A549 (cell line): ENCODE results near the gene TUBGCP3. TPM values are rescaled to one million over a fixed set of nuclear protein-coding genes. Genes with fewer than 3 reads are reported as not detected.

ENCODE experiments used
- ATAC-seq, 2 experiments: fragments of 200-7000 bp in 1 of 2; fragments of >200 bp in 1 of 2; cut with Nextera tagmentation in 1 of 2; cut with Tn5 transposase in 1 of 2; 3 replicates each; pipeline versions ENCODE4 v1.8.0 to v1.9.1; 2018 to 2020; ENCODE audit warnings: mild to moderate bottlenecking in 1 of 2, moderate library complexity in 1 of 2
- CTCF ChIA-PET: fragments of 300-600 bp; sonication (Branson Sonifier 250); formaldehyde crosslinking; extraction: SDS; loops from one replicate; lab custom pipeline; 2021; ENCODE audit warnings: antibody characterized with exemption, inconsistent platforms; lab: Yijun Ruan, JAX
- POLR2A ChIA-PET: fragments of 350-600 bp; formaldehyde crosslinking; extraction: SDS; loops from one replicate; lab custom pipeline; 2021; ENCODE audit warnings: antibody characterized with exemption, inconsistent platforms; lab: Yijun Ruan, JAX
- DNase-seq, 2 experiments: peaks; one replicate each; pipeline versions ENCODE4 v3.0.0 to v3.0.0-alpha.2; 2011 to 2016; ENCODE audit warnings: low read depth in 1 of 2, low spot score in 1 of 2
- FAIRE-seq: peaks from 2 replicates; lab custom pipeline; 2011; peaks lifted over from hg19 to GRCh38; lab: Jason Lieb, UNC
- H3K27ac ChIP-seq, 2 experiments: fragments of >200 bp; sonication (Bioruptor Twin); formaldehyde crosslinking; 3 replicates each; pipeline ENCODE4 v1.5.1; 2016 to 2017
- H3K4me1 ChIP-seq: fragments of >200 bp; sonication (Bioruptor Twin); formaldehyde crosslinking; 3 replicates; pipeline ENCODE4 v1.6.1; 2016
- H3K4me2 ChIP-seq: fragments of >200 bp; sonication (Bioruptor Twin); formaldehyde crosslinking; 3 replicates; pipeline ENCODE4 v1.6.1; 2016
- H3K4me3 ChIP-seq: fragments of >200 bp; sonication (Bioruptor Twin); formaldehyde crosslinking; 3 replicates; pipeline ENCODE4 v1.5.1; 2016
- H3K9me3 ChIP-seq: fragments of >200 bp; sonication (Bioruptor Twin); formaldehyde crosslinking; 3 replicates; pipeline ENCODE4 v1.6.1; 2016
- ATOH8 ChIP-seq: fragments of 250-450 bp; sonication (Bioruptor Pico); IDR thresholded peaks from 2 replicates; pipeline ENCODE4 v1.5.0; 2020; ENCODE audit warnings: low read depth, mild to moderate bottlenecking, moderate library complexity
- BHLHE40 ChIP-seq: IDR thresholded peaks from 2 replicates; pipeline ENCODE4 v1.6.1; 2012; ENCODE audit warnings: low read depth, low read length, inconsistent platforms
- HEYL ChIP-seq: fragments of 250-450 bp; sonication (Bioruptor Pico); IDR thresholded peaks from 2 replicates; pipeline ENCODE4 v1.8.0; 2021; ENCODE audit warnings: mild to moderate bottlenecking, moderate library complexity
- HOXA7 ChIP-seq: fragments of 250-450 bp; sonication (Bioruptor Pico); IDR thresholded peaks from 2 replicates; pipeline ENCODE4 v1.5.0; 2020; ENCODE audit warnings: mild to moderate bottlenecking, moderate library complexity
- HOXB13 ChIP-seq: fragments of 250-450 bp; sonication (Bioruptor Pico); IDR thresholded peaks from 2 replicates; pipeline ENCODE4 v1.5.0; 2020; ENCODE audit warnings: low read depth, mild to moderate bottlenecking, moderate library complexity
- HOXB5 ChIP-seq: fragments of 250-450 bp; sonication (Bioruptor Pico); IDR thresholded peaks from 2 replicates; pipeline ENCODE4 v1.5.0; 2020; ENCODE audit warnings: mild to moderate bottlenecking, moderate library complexity
- JUNB ChIP-seq: fragments of >200 bp; sonication (Bioruptor Twin); formaldehyde crosslinking; IDR thresholded peaks from 2 replicates; pipeline ENCODE4 v1.6.1; 2016
- KDM1A ChIP-seq: fragments of 200-600 bp; sonication (generic); IDR thresholded peaks from 2 replicates; pipeline ENCODE4 v1.6.1; 2016; ENCODE audit warnings: low read depth, mild to moderate bottlenecking
- MAFK ChIP-seq: fragments of 450-650 bp; IDR thresholded peaks from 2 replicates; pipeline ENCODE4 v1.6.1; 2014; ENCODE audit not compliant: partially characterized antibody
- MAX ChIP-seq: IDR thresholded peaks from 2 replicates; pipeline ENCODE4 v1.6.1; 2012
- MYC ChIP-seq: IDR thresholded peaks from 2 replicates; pipeline ENCODE4 v1.6.1; 2012; ENCODE audit warnings: mild to moderate bottlenecking, inconsistent platforms, low read length, improper control_type of control experiment, borderline replicate concordance
- RAD21 ChIP-seq, 2 experiments: fragments of >200 bp in 1 of 2; sonication (Bioruptor Twin) in 1 of 2; formaldehyde crosslinking in 1 of 2; IDR thresholded peaks in 1 of 2; conservative IDR thresholded peaks in 1 of 2; 2 replicates in 1 of 2; 3 replicates in 1 of 2; pipeline ENCODE4 v1.6.1; 2012 to 2018; ENCODE audit warnings: inconsistent platforms in 1 of 2
- RARB ChIP-seq: fragments of 250-450 bp; sonication (Bioruptor Pico); IDR thresholded peaks from 2 replicates; pipeline ENCODE4 v1.8.0; 2021; ENCODE audit warnings: mild to moderate bottlenecking, moderate library complexity
- RCOR1 ChIP-seq: fragments of 150-350 bp; IDR thresholded peaks from 2 replicates; pipeline ENCODE4 v1.6.1; 2014; ENCODE audit warnings: antibody characterized with exemption, low read length, low read depth
- WGBS: methylation state at CpG from one replicate; pipeline ENCODE4 v1.1.6; 2017; ENCODE audit errors: missing lambda C conversion rate; 5-methylcytosine and 5-hydroxymethylcytosine counted together
- polyA plus RNA-seq, 4 experiments: library from polyadenylated mRNA; depleted of rRNA in 3 of 4; stranded (reverse); fragments of >200 nt; fragmentation: RNase III in 1 of 4; extraction: RNeasy Plus Mini Kit Qiagen cat#74134 plus additional on column Dnase treatment in 1 of 4; gene quantifications; 2 replicates in 3 of 4; 3 replicates in 1 of 4; pipeline ENCODE4 v1.2.3, GENCODE V29; 2011 to 2017
- TF ChIP-seq, protein P1 (sequence below): fragments of 450-650 bp; IDR thresholded peaks from 2 replicates; pipeline ENCODE4 v1.6.1; 2014; ENCODE audit warnings: antibody characterized with exemption
- TF ChIP-seq, protein P2 (sequence below): fragments of >200 bp; sonication (Bioruptor Twin); formaldehyde crosslinking; IDR thresholded peaks from 3 replicates; pipeline ENCODE4 v1.6.1; 2016
- TF ChIP-seq, protein P3 (sequence below): IDR thresholded peaks from 2 replicates; pipeline ENCODE4 v1.6.1; 2012; ENCODE audit warnings: low read depth, borderline replicate concordance
- TF ChIP-seq, protein P4 (sequence below): fragments of >200 bp; sonication (Bioruptor Twin); formaldehyde crosslinking; IDR thresholded peaks from 3 replicates; pipeline ENCODE4 v1.5.1; 2016

The TUBGCP3 gene
- polyA plus RNA-seq, 2 of the 4 experiments (the other 2 are of a cell fraction): 15.9 to 21.3 TPM

GRCh38 chr13:112624602-112625430 is 36.9 kb upstream of the TUBGCP3 start (continued):
- no peak for TF ChIP-seq MAFK
- no peak for TF ChIP-seq RCOR1
- no peak for TF ChIP-seq RAD21 (conservative IDR thresholded peaks at IDR 0.05 in 1 of 2, IDR thresholded peaks at IDR 0.05 in 1 of 2)
- no peak for TF ChIP-seq HOXB13 (CRISPR knock-in tag)
- no peak for TF ChIP-seq JUNB
- no peak for TF ChIP-seq HOXB5 (CRISPR knock-in tag)

DNA sequence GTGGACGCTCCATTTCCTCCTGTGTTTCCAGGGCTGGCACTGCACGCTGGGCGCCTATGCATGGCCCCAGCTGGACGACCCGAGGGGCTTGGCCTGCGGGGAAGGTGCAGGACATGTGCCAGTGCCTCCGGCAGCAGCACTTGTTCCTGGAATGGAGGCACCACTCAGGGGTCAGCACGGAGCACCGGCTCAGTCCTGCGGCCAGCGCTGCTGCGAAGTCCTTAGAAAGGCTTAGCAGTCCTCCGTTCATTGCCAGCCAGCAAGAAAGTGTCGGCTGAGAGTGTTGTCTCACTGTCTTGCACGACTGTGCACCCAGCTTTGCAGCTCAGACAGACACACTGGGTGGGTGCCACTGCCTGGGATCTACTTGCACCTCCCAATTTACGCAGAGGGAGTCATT is 36.1 kb upstream of the TUBGCP3 start:
- 70% methylated on average over 12 of the region's 16 CpGs for WGBS
- Histone ChIP-seq H3K27ac (no peak overlapping the region), H3K4me3 (no peak overlapping the region), H3K4me1 (no peaks in the 10 kb centered on the region)
- POLR2A ChIA-PET: no interaction called here
- FAIRE-seq: no peak
- TF ChIP-seq, protein P1, sequence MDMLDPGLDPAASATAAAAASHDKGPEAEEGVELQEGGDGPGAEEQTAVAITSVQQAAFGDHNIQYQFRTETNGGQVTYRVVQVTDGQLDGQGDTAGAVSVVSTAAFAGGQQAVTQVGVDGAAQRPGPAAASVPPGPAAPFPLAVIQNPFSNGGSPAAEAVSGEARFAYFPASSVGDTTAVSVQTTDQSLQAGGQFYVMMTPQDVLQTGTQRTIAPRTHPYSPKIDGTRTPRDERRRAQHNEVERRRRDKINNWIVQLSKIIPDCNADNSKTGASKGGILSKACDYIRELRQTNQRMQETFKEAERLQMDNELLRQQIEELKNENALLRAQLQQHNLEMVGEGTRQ: no peak
- TF ChIP-seq HOXA7 (CRISPR knock-in tag) (no peak), MYC (no peak), ATOH8 (no peak), HEYL (no peak), MAX (no peak), BHLHE40 (no peak), KDM1A (no peak), RARB (CRISPR knock-in tag) (no peak)
- TF ChIP-seq, protein P2, sequence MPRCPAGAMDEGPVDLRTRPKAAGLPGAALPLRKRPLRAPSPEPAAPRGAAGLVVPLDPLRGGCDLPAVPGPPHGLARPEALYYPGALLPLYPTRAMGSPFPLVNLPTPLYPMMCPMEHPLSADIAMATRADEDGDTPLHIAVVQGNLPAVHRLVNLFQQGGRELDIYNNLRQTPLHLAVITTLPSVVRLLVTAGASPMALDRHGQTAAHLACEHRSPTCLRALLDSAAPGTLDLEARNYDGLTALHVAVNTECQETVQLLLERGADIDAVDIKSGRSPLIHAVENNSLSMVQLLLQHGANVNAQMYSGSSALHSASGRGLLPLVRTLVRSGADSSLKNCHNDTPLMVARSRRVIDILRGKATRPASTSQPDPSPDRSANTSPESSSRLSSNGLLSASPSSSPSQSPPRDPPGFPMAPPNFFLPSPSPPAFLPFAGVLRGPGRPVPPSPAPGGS: no peak
- TF ChIP-seq, protein P3, sequence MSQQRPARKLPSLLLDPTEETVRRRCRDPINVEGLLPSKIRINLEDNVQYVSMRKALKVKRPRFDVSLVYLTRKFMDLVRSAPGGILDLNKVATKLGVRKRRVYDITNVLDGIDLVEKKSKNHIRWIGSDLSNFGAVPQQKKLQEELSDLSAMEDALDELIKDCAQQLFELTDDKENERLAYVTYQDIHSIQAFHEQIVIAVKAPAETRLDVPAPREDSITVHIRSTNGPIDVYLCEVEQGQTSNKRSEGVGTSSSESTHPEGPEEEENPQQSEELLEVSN: no peak
- TF ChIP-seq, protein P4, sequence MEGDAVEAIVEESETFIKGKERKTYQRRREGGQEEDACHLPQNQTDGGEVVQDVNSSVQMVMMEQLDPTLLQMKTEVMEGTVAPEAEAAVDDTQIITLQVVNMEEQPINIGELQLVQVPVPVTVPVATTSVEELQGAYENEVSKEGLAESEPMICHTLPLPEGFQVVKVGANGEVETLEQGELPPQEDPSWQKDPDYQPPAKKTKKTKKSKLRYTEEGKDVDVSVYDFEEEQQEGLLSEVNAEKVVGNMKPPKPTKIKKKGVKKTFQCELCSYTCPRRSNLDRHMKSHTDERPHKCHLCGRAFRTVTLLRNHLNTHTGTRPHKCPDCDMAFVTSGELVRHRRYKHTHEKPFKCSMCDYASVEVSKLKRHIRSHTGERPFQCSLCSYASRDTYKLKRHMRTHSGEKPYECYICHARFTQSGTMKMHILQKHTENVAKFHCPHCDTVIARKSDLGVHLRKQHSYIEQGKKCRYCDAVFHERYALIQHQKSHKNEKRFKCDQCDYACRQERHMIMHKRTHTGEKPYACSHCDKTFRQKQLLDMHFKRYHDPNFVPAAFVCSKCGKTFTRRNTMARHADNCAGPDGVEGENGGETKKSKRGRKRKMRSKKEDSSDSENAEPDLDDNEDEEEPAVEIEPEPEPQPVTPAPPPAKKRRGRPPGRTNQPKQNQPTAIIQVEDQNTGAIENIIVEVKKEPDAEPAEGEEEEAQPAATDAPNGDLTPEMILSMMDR: no peak
- TF ChIP-seq, all 56 proteins: peak for 0
- Histone ChIP-seq H3K4me2 (no peak overlapping the region), H3K9me3 (no peaks in the 10 kb centered on the region)
- CTCF ChIA-PET: no interaction called here
- DNase-seq: no peak
- ATAC-seq: no peak
